Naive thymus-derived CD8-positive, alpha-beta T cell (primary cell): ENCODE measurements around the gene MRFAP1L1. TPM values are rescaled to one million over a fixed set of nuclear protein-coding genes. Genes with fewer than 3 reads are reported as not detected.
"Not testable (repeated sequence)": the region's sequence is repeated elsewhere in the genome, so short reads cannot be mapped to it uniquely, and the experiment has no call there.

Experiments
- ATAC-seq, 2 donors: fragments of 150-1000 bp; cut with Tn5 transposase in 1 of 2; sonication (Bioruptor Pico), chemical (Tn5 transposase) in 1 of 2; 1 replicate in 1 of 2; 2 replicates in 1 of 2; pipeline ENCODE4 v1.10.0; 2021; ENCODE audit warnings: mild to moderate bottlenecking in 2 of 2, moderate library complexity in 2 of 2
- POLR2A ChIA-PET: fragments of 350-600 bp; sonication (Branson Sonifier 250); formaldehyde crosslinking; loops from one replicate; lab custom pipeline; 2021; ENCODE audit warnings: antibody characterized with exemption; lab: Charles Lee
- DNase-seq, 10 donors: peaks; one replicate each; pipeline versions ENCODE4 v3.0.0 to v3.0.0-alpha.2; 2020 to 2022
- H3K27ac Mint-ChIP-seq, 10 donors: one replicate each; pipeline ENCODE4 v1.8.0; 2020 to 2022; ENCODE audit warnings: mild to moderate bottlenecking in 10 of 10, mixed read lengths in 10 of 10, moderate library complexity in 4 of 10, inconsistent platforms in 1 of 10
- H3K27me3 Mint-ChIP-seq, 5 donors: one replicate each; pipeline ENCODE4 v1.8.0; 2021 to 2022; ENCODE audit warnings: mixed read lengths in 5 of 5
- H3K36me3 Mint-ChIP-seq, 3 donors: one replicate each; pipeline ENCODE4 v1.8.0; 2020 to 2022; ENCODE audit warnings: mixed read lengths in 3 of 3, mild to moderate bottlenecking in 2 of 3, inconsistent platforms in 1 of 3
- H3K4me1 Mint-ChIP-seq, 4 donors: one replicate each; pipeline ENCODE4 v1.8.0; 2021 to 2022; ENCODE audit warnings: mixed read lengths in 4 of 4
- H3K4me3 Mint-ChIP-seq, 10 donors: one replicate each; pipeline ENCODE4 v1.8.0; 2020 to 2022; ENCODE audit warnings: mild to moderate bottlenecking in 10 of 10, mixed read lengths in 10 of 10, moderate library complexity in 6 of 10, inconsistent platforms in 1 of 10
- H3K9me3 Mint-ChIP-seq, 9 donors: one replicate each; pipeline ENCODE4 v1.8.0; 2020 to 2022; ENCODE audit warnings: mixed read lengths in 9 of 9, mild to moderate bottlenecking in 3 of 9, inconsistent platforms in 1 of 9, moderate library complexity in 1 of 9
- polyA plus RNA-seq, 3 donors: library from polyadenylated mRNA; unstranded; fragments of 300-500 nt; fragmentation: Illumina TruSeq; gene quantifications; one replicate each; pipeline ENCODE4 v1.2.3, GENCODE V29; 2021
- total RNA-seq, 8 experiments: library from RNA in 2 of 8; stranded (reverse) in 2 of 8; gene quantifications; one replicate each; pipeline ENCODE4 v1.2.3 and lab custom pipeline; 2021 to 2026

MRFAP1L1 gene
- total and polyA plus RNA-seq, 5 experiments from 2014 or later, result 102 to 127 (median 123) TPM

DNA sequence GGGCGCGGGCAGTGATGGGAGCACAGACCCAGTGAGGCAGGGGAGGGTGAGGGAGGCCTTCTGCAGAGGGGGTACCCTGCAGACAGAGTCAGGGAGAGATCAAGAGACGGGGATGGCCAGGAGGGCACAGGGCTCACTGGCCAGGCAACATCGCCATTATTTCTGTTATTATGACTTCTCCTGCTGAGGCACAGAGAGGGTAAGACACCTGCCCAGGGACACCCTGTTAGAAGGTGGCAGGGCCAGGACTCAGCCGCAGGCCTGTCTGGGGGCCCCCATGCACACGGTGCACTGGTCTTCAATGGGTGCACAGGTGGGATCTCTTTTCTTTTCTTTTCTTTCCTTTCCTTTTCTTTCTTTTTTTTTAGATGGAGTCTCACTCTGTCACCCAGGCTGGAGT, 22.1 kb upstream of the MRFAP1L1 start:
- no peak for DNase-seq
- POLR2A ChIA-PET, result no interaction called here
- Mint-ChIP-seq H3K4me1 (peaks cover 2 to 13% (median 6%) of the 10 kb centered on the region in 4 donors), H3K27ac (peak overlapping the region in 1 of 10 donors; percentile 57), H3K36me3 (no peaks in the 10 kb centered on the region), H3K27me3 (peaks cover 0 to 2% (median 0%) of the 10 kb centered on the region in 5 donors), H3K9me3 (no peaks in the 10 kb centered on the region), H3K4me3 (no peak overlapping the region)
- no peak for ATAC-seq

DNA sequence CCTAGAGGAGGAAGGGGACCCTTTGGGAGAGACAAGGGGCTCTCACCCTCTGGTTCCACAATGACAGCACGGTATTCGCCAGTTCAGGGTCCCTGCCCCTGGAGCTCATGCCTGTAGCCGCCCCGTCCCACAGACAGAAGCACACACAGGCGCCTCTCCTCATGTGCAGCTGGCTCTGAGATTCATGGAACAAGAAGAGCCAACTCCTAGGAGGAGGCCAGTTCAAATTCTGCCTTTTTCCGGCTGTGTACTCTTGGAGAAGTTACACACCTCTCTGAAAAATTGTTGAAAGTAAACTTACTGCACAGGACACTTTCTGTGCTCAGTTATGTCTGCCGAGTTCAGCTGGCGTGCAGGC, 21.6 kb upstream of the MRFAP1L1 start:
- DNase-seq (no peak), ATAC-seq (no peak)
- Mint-ChIP-seq H3K36me3 (no peaks in the 10 kb centered on the region), H3K9me3 (no peaks in the 10 kb centered on the region), H3K4me3 (no peak overlapping the region), H3K27ac (peak overlapping the region in 1 of 10 donors; percentile 71), H3K27me3 (no peaks in the 10 kb centered on the region), H3K4me1 (peaks cover 2 to 13% (median 6%) of the 10 kb centered on the region in 4 donors)
- POLR2A ChIA-PET, result interaction anchor here (0.5 kb wide), 1 partner anchor 103 kb away, joined by 3 read pairs; no protein-coding TSS in a partner anchor

GRCh38 chr4:6730603-6731317, 21.1 kb upstream of the MRFAP1L1 start:
- DNase-seq, result no peak
- ATAC-seq, result no peak
- Mint-ChIP-seq H3K4me3 (no peak overlapping the region), H3K4me1 (peaks cover 2 to 13% (median 6%) of the 10 kb centered on the region in 4 donors), H3K36me3 (no peaks in the 10 kb centered on the region), H3K27me3 (no peaks in the 10 kb centered on the region), H3K9me3 (no peaks in the 10 kb centered on the region), H3K27ac (peak overlapping the region in 2 of 10 donors; percentile 27 to 71)
- POLR2A ChIA-PET, result interaction anchor here (0.5 to 0.7 kb wide), 2 partner anchors 103 to 170 kb away, joined by 3 to 4 read pairs; no protein-coding TSS in a partner anchor

DNA sequence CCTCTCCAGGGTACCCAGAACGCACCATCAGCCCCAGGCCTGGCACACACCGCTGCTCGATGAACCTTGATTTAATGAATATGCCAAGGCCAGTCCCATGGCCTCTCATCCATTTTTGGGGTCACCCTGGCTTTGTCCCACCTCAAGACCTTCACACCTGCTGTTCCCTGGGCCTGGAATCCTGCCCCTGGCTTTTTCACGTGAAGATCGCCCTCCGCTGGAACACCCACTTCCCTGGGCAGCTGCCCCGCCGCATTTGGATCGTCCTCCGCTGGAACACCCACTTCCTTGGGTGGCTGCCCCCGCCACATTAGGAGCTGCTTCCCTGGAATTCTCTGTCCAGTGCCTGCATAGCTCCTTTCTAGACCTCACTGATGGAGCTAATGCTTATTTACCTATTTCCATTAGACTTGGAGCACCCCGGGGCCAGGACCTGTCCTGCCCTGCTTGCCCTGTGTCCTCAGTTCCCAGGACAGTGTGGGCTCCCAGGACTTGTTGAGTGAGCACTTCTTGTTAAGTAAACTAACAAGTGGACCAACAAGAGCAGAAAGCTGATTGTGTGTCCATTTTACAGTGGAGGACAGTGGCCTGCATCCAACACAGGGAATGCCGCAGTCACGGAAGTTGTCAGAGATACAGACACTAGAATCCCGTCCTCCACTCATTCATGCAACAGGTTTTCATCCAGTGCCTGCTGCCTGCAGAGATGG, 18.8 kb upstream of the MRFAP1L1 start:
- Mint-ChIP-seq H3K27me3 (no peaks in the 10 kb centered on the region), H3K27ac (peak overlapping the region in 4 of 10 donors; percentile 30 to 86 (median 62)), H3K9me3 (no peaks in the 10 kb centered on the region), H3K4me3 (peak overlapping the region in 2 of 10 donors; percentile 25 to 33), H3K36me3 (no peaks in the 10 kb centered on the region), H3K4me1 (peaks cover 3 to 13% (median 7%) of the 10 kb centered on the region in 4 donors)
- no peak for ATAC-seq
- no peak for DNase-seq
- POLR2A ChIA-PET, result no interaction called here

DNA sequence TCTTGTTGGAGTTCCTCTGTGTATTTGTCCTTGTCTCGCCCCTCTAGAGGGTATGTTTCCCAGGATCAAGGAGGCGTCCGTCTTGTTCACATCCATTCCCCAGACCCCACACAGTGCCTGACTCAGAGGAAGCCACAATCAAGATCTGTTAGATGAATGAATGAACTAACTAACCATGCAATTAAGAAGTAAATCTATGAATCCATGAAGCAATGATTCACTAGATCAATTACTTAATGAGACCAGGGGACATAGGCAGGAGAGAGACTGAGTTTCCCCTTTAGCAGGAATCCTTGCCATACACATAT, 18.2 kb upstream of the MRFAP1L1 start:
- Mint-ChIP-seq H3K36me3 (no peaks in the 10 kb centered on the region), H3K4me3 (peak overlapping the region in 2 of 10 donors; percentile 25 to 55), H3K4me1 (peaks cover 3 to 13% (median 7%) of the 10 kb centered on the region in 4 donors), H3K27me3 (no peaks in the 10 kb centered on the region), H3K27ac (peak overlapping the region in 4 of 10 donors; percentile 30 to 86 (median 62)), H3K9me3 (no peaks in the 10 kb centered on the region)
- POLR2A ChIA-PET, result interaction anchor here (0.7 kb wide), 1 partner anchor 68 kb away, joined by 3 read pairs; no protein-coding TSS in a partner anchor
- DNase-seq (no peak), ATAC-seq (no peak)

GRCh38 chr4:6727081-6727942, 17.6 kb upstream of the MRFAP1L1 start:
- peak overlapping the region in 3 of 10 donors; percentile 30 to 86 (median 61) for H3K27ac Mint-ChIP-seq
- DNase-seq (no peak), ATAC-seq (no peak)
- H3K4me1 Mint-ChIP-seq, result peaks cover 3 to 13% (median 7%) of the 10 kb centered on the region in 4 donors
- no peaks in the 10 kb centered on the region for H3K36me3 Mint-ChIP-seq
- H3K27me3 Mint-ChIP-seq, result no peaks in the 10 kb centered on the region
- H3K9me3 Mint-ChIP-seq, result no peaks in the 10 kb centered on the region
- POLR2A ChIA-PET, result interaction anchor here (0.5 to 1.1 kb wide), 5 partner anchors 50 to 1228 kb away, joined by 3 to 7 read pairs (median 4); no protein-coding TSS in a partner anchor
- H3K4me3 Mint-ChIP-seq, result peak overlapping the region in 2 of 10 donors; percentile 25 to 55

- H3K9me3 Mint-ChIP-seq, H3K27me3 Mint-ChIP-seq, ATAC-seq, H3K4me3 Mint-ChIP-seq, DNase-seq, H3K27ac Mint-ChIP-seq, H3K36me3 Mint-ChIP-seq: not testable (repeated sequence)
- POLR2A ChIA-PET, result interaction anchor here (1.0 kb wide), 1 partner anchor 51 kb away, joined by 3 read pairs; no protein-coding TSS in a partner anchor
- H3K4me1 Mint-ChIP-seq, result peaks cover 3 to 14% (median 8%) of the 10 kb centered on the region in 4 donors
These were observed 15.8 kb upstream of the MRFAP1L1 start for GRCh38 chr4:6725427-6725961.

GRCh38 chr4:6724421-6725111, 14.9 kb upstream of the MRFAP1L1 start:
- DNase-seq (no peak), ATAC-seq (no peak)
- Mint-ChIP-seq H3K27me3 (no peaks in the 10 kb centered on the region), H3K4me1 (peaks cover 6 to 20% (median 13%) of the 10 kb centered on the region in 4 donors), H3K36me3 (no peaks in the 10 kb centered on the region), H3K9me3 (no peaks in the 10 kb centered on the region), H3K27ac (peak overlapping the region in 3 of 10 donors; percentile 9 to 60 (median 33)), H3K4me3 (no peak overlapping the region)
- POLR2A ChIA-PET, result interaction anchor here (1.0 to 1.5 kb wide), 2 partner anchors 15 to 50 kb away, joined by 3 read pairs; partner anchors contain the start of gene MRFAP1L1

- POLR2A ChIA-PET, result interaction anchor here (1.5 kb wide), 1 partner anchor 14 kb away, joined by 3 read pairs; the partner anchor contains the start of gene MRFAP1L1
- Mint-ChIP-seq H3K4me3 (no peak overlapping the region), H3K4me1 (peaks cover 12 to 26% (median 20%) of the 10 kb centered on the region in 4 donors), H3K36me3 (peaks cover 0 to 3% (median 0%) of the 10 kb centered on the region in 3 donors), H3K27me3 (no peaks in the 10 kb centered on the region), H3K27ac (no peak overlapping the region), H3K9me3 (no peaks in the 10 kb centered on the region)
- ATAC-seq (no peak), DNase-seq (no peak)
These were observed 14.2 kb upstream of the MRFAP1L1 start for GRCh38 chr4:6723851-6724250.

DNA sequence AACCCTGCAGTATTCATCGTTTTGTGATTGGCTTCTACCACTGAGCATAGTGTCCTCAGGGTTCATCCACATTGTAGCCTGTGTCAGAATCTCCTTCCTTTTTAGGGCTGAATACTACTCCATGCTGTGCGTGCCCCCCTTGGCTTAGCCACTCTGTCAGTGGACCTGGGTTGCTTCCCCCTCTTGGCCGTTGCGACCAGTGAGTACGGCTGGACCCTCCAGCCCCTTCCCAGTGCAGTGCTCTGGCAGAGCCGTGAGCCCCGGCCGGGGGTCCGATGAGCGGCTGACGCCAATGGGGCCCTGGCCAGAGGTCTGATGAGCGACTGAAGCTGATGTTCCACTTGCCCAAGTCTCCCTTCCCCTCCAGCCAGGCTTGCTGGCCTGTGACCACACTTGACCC, 13.2 kb upstream of the MRFAP1L1 start:
- Mint-ChIP-seq H3K27ac (peak overlapping the region in 3 of 10 donors; percentile 51 to 62 (median 53)), H3K4me3 (no peak overlapping the region), H3K36me3 (peaks cover 0 to 10% (median 0%) of the 10 kb centered on the region in 3 donors), H3K9me3 (no peaks in the 10 kb centered on the region), H3K4me1 (peaks cover 14 to 23% (median 21%) of the 10 kb centered on the region in 4 donors), H3K27me3 (no peaks in the 10 kb centered on the region)
- ATAC-seq (no peak), DNase-seq (no peak)
- POLR2A ChIA-PET, result no interaction called here

- Mint-ChIP-seq H3K36me3 (peaks cover 0 to 10% (median 0%) of the 10 kb centered on the region in 3 donors), H3K9me3 (no peaks in the 10 kb centered on the region), H3K4me1 (peaks cover 13 to 30% (median 21%) of the 10 kb centered on the region in 4 donors), H3K27me3 (no peaks in the 10 kb centered on the region), H3K27ac (peak overlapping the region in 4 of 10 donors; percentile 27 to 75 (median 50)), H3K4me3 (peak overlapping the region in 2 of 10 donors; percentile 17 to 31)
- POLR2A ChIA-PET, result interaction anchor here (0.6 to 4.1 kb wide), 4 partner anchors 25 to 347 kb away, joined by 3 to 28 read pairs (median 14); partner anchors contain the start of genes GRPEL1 and KIAA0232
- ATAC-seq (no peak), DNase-seq (no peak)
These were observed 11.5 kb upstream of the MRFAP1L1 start for GRCh38 chr4:6721121-6721520.
